GM13976 (cell line): Measurements from ENCODE around the gene SNAI3.

Source experiments
- DNase-seq: peaks from one replicate; pipeline ENCODE4 v3.0.0; 2012; ENCODE audit warnings: low spot score
- CTCF ChIP-seq: IDR thresholded peaks from 2 replicates; pipeline ENCODE4 v1.5.1; 2012; ENCODE audit warnings: borderline replicate concordance, mild to moderate bottlenecking; ENCODE audit not compliant: insufficient read depth; ENCODE audit errors: extremely low read depth, missing control alignments, control extremely low read depth
- in situ Hi-C: fragments of 300-500 bp; cut with MboI; formaldehyde crosslinking; loops from one replicate; pipeline ENCODE4 v1.12.0; 2022; ENCODE audit warnings: low sequenced_read_pairs, mixed read lengths, inconsistent platforms; ENCODE audit not compliant: unreplicated experiment

Gene SNAI3

GRCh38 chr16:88715312-88716190 is 29.2 kb upstream of the SNAI3 start:
- in situ Hi-C loops: no loop called here
- no peak for TF ChIP-seq CTCF
- no peak for DNase-seq

GRCh38 chr16:88714420-88715302 is 28.4 kb upstream of the SNAI3 start:
- no peak for TF ChIP-seq CTCF
- in situ Hi-C loops: no loop called here
- no peak for DNase-seq

GRCh38 chr16:88713568-88714419 is 27.5 kb upstream of the SNAI3 start:
- no peak for TF ChIP-seq CTCF
- in situ Hi-C loops: no loop called here
- no peak for DNase-seq

- in situ Hi-C loops: no loop called here
- no peak for TF ChIP-seq CTCF
- DNase-seq: peak; percentile 64
Measured at GRCh38 chr16:88713054-88713453, 26.7 kb upstream of the SNAI3 start.

GRCh38 chr16:88712362-88712979 is 26.2 kb upstream of the SNAI3 start:
- DNase-seq: no peak
- TF ChIP-seq CTCF: no peak
- in situ Hi-C loops: no loop called here
